Measurements from ENCODE around the gene KCNQ5. TPM values are rescaled to one million over a fixed set of nuclear protein-coding genes. Genes with fewer than 3 reads are reported as not detected.

The KCNQ5 gene
- total and polyA plus RNA-seq, 10 of the 15 experiments (the other 5 are each of a cell fraction or from before 2014, with no cell fraction given), result 0.60 to 16.2 (median 3.2) TPM

GRCh38 chr6:73216859-73217258 is 595.0 kb downstream of the KCNQ5 start (continued):
- no peak for TF ChIP-seq EED (IDR thresholded peaks at IDR 0.05; ENCODE audit: low read depth)

- in situ Hi-C loops (cut with MboI), result no loop called here
- Histone ChIP-seq H3K4me2 (ENCODE audit: control insufficient read depth, insufficient read depth) (no peak within 1 kb of the TSS), H3K27ac (ENCODE audit: control insufficient read depth, insufficient read depth) (no peak within 1 kb of the TSS), H3K4me3 (no peak within 1 kb of the TSS), H3K27me3 (replicated peaks in 1 of 2; ENCODE audit: control insufficient read depth in 2 of 2, insufficient read depth in 2 of 2, low read length in 1 of 2) (no peaks in the 10 kb centered on the region), H3K36me3 (ENCODE audit: control insufficient read depth in 2 of 2, insufficient read depth in 2 of 2, low read length in 1 of 2) (no peaks in the 10 kb centered on the region), H2AFZ (ENCODE audit: control insufficient read depth, low read depth, low read length) (no peak within 1 kb of the TSS), H3K79me2 (ENCODE audit: control insufficient read depth, insufficient read depth, low read length) (no peaks in the 10 kb centered on the region), H4K20me1 (ENCODE audit: control insufficient read depth, insufficient read depth) (no peaks in the 10 kb centered on the region), H3K9ac (ENCODE audit: control insufficient read depth, insufficient read depth, low read length) (no peak within 1 kb of the TSS), H3K4me1 (ENCODE audit: control insufficient read depth, insufficient read depth, low read length) (no peaks in the 10 kb centered on the region; the same call in 1 of the 2 replicates), H3K9me3 (replicated peaks; ENCODE audit: control insufficient read depth, insufficient read depth, low read length) (no peaks in the 10 kb centered on the region)
- no TSS peak for BruUV-seq (replicated peaks)
- intact Hi-C loops (cut with micrococcal nuclease; ENCODE audit: unreplicated experiment), result no loop called here
- RAD21 ChIA-PET (ENCODE audit: unreplicated experiment), result no interaction called here
- ATAC-seq (no peak), FAIRE-seq (no peak), DNase-seq (ENCODE audit: low read depth, low spot score) (no peak)
- CTCF ChIA-PET, result no interaction called here
- TF ChIP-seq MAX (IDR thresholded peaks at IDR 0.05; ENCODE audit: low read depth, low read length) (no peak), ATF3 (IDR thresholded peaks at IDR 0.05; ENCODE audit: borderline replicate concordance, extremely low read depth, low read depth, low read length) (no peak), NR2C2 (IDR thresholded peaks at IDR 0.05; ENCODE audit: borderline replicate concordance, control insufficient read depth, insufficient read length, low read depth) (no peak), ZBED1 (IDR thresholded peaks at IDR 0.05; ENCODE audit: borderline replicate concordance) (no peak), POU2F2 (IDR thresholded peaks at IDR 0.05; ENCODE audit: borderline replicate concordance, low read depth, low read length) (no peak), RCOR1 (conservative IDR thresholded peaks at IDR 0.05; ENCODE audit: low read depth, low read length) (no peak), SUPT20H (IDR thresholded peaks at IDR 0.05; ENCODE audit: borderline replicate concordance, control insufficient read depth, low read depth, low read length) (no peak), ZZZ3 (IDR thresholded peaks at IDR 0.05; ENCODE audit: control insufficient read depth, insufficient read length, low read depth) (no peak), CEBPB (IDR thresholded peaks at IDR 0.05; ENCODE audit: borderline replicate concordance in 1 of 2, low read depth in 2 of 2, low read length in 2 of 2) (no peak), ZNF274 (IDR thresholded peaks at IDR 0.05; ENCODE audit: insufficient read depth, insufficient read length) (no peak), MEF2B (IDR thresholded peaks at IDR 0.05; ENCODE audit: partially characterized antibody, poor library complexity, severe bottlenecking) (no peak), KAT2A (conservative IDR thresholded peaks at IDR 0.05; ENCODE audit: control insufficient read depth, low read depth, low read length) (no peak), RELA (IDR thresholded peaks at IDR 0.05; ENCODE audit: borderline replicate concordance, partially characterized antibody) (no peak), MLLT1 (IDR thresholded peaks at IDR 0.05) (no peak)
- 13% methylated on average over 4 of the region's 4 CpGs for WGBS (ENCODE audit: insufficient coverage, insufficient replicate concordance, low lambda C conversion rate, missing lambda C conversion rate)
- POLR2A ChIA-PET, result no interaction called here
- SMC1A ChIA-PET (ENCODE audit: uncharacterized antibody, unreplicated experiment), result no interaction called here
These were observed 603.5 kb downstream of the KCNQ5 start, which contains the start of gene KHDC1L for GRCh38 chr6:73225396-73225795. Gene KHDC1L, minus strand, starts transcription at chr6:73225496. Its CDS starts 88 bp downstream, at chr6:73225408.

Measured in GM12878 (cell line).